ENCODE results near the gene GRK6.

DNA sequence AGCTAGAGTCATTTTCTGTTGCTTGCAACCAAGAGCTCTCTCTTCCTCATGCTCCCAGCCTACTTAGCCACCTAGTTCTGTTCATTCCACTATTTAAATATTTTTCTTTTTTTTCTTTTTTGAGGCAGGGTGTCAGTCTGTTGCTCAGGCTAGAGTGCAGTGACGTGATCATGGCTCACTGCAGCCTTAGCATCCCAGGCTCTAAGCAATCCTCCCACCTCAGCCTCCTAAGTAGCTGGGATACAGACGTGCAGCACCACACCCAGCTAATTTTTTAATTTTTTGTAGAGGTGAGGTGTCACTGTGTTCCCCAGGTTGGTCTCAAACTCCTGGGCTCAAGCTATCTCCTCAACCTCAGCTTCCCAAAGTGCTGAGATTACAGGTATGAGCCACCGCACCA is 12.0 kb upstream of the GRK6 start:
- TF ChIP-seq, protein P1, sequence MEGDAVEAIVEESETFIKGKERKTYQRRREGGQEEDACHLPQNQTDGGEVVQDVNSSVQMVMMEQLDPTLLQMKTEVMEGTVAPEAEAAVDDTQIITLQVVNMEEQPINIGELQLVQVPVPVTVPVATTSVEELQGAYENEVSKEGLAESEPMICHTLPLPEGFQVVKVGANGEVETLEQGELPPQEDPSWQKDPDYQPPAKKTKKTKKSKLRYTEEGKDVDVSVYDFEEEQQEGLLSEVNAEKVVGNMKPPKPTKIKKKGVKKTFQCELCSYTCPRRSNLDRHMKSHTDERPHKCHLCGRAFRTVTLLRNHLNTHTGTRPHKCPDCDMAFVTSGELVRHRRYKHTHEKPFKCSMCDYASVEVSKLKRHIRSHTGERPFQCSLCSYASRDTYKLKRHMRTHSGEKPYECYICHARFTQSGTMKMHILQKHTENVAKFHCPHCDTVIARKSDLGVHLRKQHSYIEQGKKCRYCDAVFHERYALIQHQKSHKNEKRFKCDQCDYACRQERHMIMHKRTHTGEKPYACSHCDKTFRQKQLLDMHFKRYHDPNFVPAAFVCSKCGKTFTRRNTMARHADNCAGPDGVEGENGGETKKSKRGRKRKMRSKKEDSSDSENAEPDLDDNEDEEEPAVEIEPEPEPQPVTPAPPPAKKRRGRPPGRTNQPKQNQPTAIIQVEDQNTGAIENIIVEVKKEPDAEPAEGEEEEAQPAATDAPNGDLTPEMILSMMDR (IDR thresholded peaks at IDR 0.05), result no peak
- no peak for TF ChIP-seq POLR2A (IDR thresholded peaks at IDR 0.05)
- no peak for TF ChIP-seq POLR2AphosphoS5 (IDR thresholded peaks at IDR 0.05)
